GM18505 (cell line): ENCODE results near the gene COL27A1.

Experiments used
- ATAC-seq: cut with Tn5 transposase; IDR thresholded peaks from one replicate; pipeline ENCODE4 v1.9.1; 2021; ENCODE audit not compliant: unreplicated experiment
- POLR2A ChIP-seq: IDR thresholded peaks from 4 replicates; pipeline ENCODE4 v1.6.1; 2011; ENCODE audit warnings: borderline replicate concordance; ENCODE audit not compliant: insufficient read depth, insufficient read length; ENCODE audit errors: extremely low read depth

The COL27A1 gene

GRCh38 chr9:114223564-114224246 is 68.4 kb downstream of the COL27A1 start:
- TF ChIP-seq POLR2A, result no peak

GRCh38 chr9:114224247-114224610 is 68.9 kb downstream of the COL27A1 start:
- no peak for TF ChIP-seq POLR2A
- no peak for ATAC-seq

More at GRCh38 chr9:114223564-114224246, 68.4 kb downstream of the COL27A1 start:
- ATAC-seq, result no peak

GRCh38 chr9:114225561-114226212 is 70.3 kb downstream of the COL27A1 start:
- ATAC-seq, result no peak
- TF ChIP-seq POLR2A, result no peak

GRCh38 chr9:114226246-114227055 is 71.1 kb downstream of the COL27A1 start:
- no peak for ATAC-seq
- TF ChIP-seq POLR2A, result no peak

GRCh38 chr9:114227288-114228015 is 72.1 kb downstream of the COL27A1 start:
- no peak for ATAC-seq

GRCh38 chr9:114228016-114228808 is 72.9 kb downstream of the COL27A1 start:
- no peak for ATAC-seq
- TF ChIP-seq POLR2A, result no peak

More at GRCh38 chr9:114227288-114228015, 72.1 kb downstream of the COL27A1 start:
- TF ChIP-seq POLR2A, result no peak

- no peak for TF ChIP-seq POLR2A
- ATAC-seq, result no peak
Observed at GRCh38 chr9:114229295-114229694, 74.0 kb downstream of the COL27A1 start.

- no peak for ATAC-seq
- TF ChIP-seq POLR2A, result no peak
Observed at GRCh38 chr9:114230068-114230467, 74.7 kb downstream of the COL27A1 start.

GRCh38 chr9:114231273-114231672 is 75.9 kb downstream of the COL27A1 start:
- TF ChIP-seq POLR2A, result no peak
- ATAC-seq, result no peak

GRCh38 chr9:114231719-114232449 is 76.5 kb downstream of the COL27A1 start:
- no peak for TF ChIP-seq POLR2A
- no peak for ATAC-seq

GRCh38 chr9:114233491-114234185 is 78.3 kb downstream of the COL27A1 start:
- TF ChIP-seq POLR2A, result no peak
- no peak for ATAC-seq
